ENCODE results near the gene MACROD2.

MACROD2 gene

DNA sequence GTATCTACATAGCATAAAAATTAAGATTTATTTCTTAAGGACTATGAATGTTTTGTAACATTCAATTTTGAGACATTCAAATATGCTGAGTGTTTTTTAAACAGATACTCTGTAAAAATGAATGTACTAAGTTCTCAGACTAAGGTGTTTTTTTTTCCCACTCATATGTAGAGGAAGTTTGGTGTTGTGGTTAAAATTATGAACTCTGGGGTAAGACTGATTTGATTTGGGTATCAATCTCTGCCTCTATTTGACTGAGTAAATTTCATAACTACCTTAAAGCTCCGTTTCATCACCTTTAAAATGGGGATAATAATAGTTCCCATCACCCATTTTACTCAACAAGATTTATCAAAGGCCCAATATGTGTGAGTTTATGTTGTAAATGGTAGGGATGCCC, 728.7 kb downstream of the MACROD2 start:
- DNase-seq = no peak

DNA sequence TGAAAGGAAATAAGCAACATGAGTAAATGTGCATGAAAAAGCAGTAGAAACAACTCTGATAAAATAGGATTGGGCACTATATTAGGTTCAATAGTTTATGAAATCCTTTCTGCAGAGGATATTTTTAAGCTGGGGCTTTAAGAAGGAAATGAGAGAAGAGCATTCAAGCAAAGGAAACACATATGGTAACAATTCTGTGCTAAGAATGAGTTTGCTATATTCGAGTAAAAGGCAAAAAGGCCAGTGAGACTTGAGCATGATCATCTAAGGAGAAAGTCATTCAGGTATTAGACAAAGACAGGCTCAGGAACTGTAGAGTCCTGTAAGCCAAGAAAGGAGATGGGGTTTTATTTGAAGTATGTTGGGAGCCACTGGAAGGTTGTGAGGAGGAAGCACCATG, 729.2 kb downstream of the MACROD2 start:
- DNase-seq = no peak

DNA sequence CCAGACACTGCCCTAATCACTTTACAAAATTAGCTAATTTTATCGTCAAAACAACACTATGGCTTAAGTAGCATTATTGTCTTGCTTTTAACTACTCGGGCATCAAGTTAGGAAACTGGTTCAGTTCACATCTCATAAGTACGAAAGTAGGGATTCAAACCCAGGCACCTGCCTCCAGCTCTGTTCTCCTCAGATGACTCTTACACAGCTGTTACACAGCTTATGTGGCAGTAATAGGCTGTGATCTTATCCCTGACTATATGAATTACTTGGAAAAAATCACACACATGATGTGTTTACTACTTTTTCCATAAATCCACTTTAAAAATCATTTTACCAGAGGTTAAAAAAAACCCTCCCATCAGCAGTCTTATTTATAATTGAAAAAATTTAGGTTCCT, 731.3 kb downstream of the MACROD2 start:
- DNase-seq = no peak

DNA sequence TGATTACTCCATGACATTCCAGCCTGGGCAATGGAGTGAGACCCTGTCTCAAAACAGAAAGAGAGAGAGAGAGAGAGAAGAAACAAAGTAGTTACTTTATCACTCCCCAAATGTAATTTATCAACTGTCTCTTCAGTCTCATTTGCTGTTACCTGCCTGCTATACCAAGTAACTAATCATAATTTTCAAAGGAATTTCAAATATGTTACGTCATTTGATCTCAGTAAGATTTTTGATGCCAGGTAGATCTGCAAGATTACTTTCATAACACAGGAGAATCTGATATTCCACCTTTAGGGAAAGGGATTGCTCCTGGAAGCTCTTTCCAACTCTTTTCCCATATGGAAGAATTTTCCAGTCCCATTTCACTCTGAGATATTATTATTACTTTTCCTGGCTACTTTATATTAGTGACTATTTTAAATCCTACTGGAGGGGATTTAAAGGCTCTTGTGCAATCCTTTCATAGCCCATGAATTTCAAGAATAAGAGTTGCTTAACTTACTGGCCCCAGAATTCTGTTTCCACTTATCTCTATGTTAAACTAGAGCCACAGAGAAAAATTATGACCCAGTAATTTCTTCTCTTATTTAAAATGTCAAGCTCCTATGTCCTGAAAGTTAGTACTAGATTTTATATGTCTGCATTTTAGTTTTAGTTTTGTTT, 732.3 kb downstream of the MACROD2 start:
- no peak for DNase-seq

DNA sequence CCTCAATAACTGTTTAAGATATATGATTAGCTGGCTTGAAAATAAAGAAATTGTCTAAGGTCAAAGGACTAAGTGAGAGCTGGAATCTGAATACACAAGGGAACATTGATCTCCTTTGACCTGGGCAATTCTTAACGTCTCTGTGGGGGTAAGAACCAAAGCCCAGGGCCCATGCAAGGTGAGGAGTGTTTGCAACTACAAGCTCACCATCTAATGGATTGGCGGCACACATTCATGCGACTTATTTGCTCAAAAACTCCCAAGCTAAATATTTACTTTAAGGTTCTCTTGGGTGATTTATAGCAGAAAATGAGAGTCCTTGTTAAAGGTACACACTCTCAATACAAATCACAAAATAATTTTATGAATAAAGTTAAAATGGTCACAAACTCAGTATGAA, 734.1 kb downstream of the MACROD2 start:
- no peak for DNase-seq

DNA sequence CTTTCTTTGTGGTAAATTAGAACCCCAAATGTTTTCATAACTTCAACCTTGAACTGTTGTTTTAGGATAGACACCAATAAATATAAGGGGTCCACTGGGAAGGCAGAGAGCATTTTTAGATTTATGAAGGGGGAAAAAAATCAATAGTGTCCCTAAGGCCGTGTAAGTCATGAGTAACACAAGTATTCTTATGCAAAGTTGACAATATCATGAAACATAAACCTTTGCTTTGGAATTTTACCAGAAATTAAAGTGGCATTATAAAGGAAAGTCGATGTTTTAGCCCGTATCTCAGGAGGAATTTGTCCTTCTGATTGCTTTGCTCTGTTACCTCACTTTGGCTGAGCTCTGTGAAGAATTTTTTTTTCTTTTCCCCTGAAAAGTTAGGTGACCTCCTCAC, 737.0 kb downstream of the MACROD2 start:
- DNase-seq = no peak

DNA sequence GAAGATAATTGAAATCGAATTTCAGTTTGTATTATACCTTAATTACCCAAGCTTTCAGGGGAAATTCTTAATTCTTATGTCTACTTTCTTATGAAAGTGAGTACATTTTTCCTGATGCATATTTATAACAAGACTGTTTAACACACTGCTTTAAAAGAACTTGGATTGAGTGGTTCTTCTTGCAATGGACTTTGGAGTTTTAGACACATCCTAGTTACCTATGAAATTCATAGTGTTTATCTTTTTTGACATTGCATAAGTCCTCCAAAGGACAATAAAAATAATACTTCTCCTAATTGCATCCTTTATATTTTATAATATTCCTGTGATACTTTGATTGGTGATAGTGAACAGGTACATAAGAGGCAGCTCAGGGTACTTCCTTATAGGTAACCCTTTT, 737.7 kb downstream of the MACROD2 start:
- no peak for DNase-seq

DNA sequence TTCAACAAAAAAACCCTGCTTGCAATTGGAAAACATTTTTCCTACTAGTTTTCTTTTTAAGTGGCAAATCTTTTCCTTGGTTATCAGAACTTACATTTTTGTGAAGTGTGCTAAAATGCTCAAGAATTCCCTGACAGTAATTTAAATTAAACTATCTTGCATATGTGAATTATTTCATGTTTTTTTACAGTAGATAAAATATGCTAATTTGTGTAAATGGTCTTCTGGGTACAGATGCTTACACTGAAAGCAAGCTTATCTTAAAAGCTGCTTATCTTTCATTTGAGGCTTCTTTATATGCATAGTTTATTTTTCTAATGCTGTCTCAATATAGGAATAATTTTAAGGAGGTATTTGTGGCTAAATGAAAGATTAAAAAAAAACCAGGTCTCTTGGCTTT, 745.1 kb downstream of the MACROD2 start:
- no peak for DNase-seq

DNA sequence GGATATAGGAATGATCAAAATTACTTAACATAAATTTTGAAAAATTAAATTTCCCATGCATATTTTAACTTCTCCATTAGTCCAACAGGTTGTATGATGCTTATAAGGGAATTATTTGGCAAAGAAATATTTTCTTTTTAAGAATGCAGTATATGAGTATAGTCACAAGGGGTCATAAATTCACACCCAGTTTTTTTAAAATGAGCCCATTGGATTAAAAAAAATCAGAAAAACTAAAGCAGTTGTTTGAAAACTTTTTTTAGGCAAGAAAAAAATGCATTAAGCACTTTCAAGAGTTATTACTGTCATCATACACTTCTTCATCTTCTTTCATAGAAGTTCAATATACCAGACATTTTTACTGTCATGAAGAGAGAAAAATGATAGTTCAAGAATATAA, 746.3 kb downstream of the MACROD2 start:
- no peak for DNase-seq

DNA sequence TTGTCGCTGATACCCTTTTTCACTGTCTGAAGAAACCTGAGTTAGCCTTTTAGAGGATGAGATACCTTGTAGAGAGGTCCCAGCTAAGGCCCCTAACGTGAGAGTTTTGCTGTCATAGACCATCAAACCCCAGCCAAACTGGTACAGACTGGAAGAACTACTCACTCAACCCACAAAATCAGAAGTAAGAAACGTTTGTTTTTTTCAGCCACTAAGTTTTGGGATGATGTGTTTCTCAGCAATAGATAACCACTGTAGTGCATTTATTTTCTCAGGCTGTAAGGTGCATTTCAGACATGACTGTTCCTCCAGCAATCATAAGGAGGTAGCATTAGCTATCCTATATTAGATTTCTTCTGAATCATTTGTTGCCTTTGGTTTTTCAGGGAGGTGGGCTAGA, 749.4 kb downstream of the MACROD2 start:
- DNase-seq = no peak

DNA sequence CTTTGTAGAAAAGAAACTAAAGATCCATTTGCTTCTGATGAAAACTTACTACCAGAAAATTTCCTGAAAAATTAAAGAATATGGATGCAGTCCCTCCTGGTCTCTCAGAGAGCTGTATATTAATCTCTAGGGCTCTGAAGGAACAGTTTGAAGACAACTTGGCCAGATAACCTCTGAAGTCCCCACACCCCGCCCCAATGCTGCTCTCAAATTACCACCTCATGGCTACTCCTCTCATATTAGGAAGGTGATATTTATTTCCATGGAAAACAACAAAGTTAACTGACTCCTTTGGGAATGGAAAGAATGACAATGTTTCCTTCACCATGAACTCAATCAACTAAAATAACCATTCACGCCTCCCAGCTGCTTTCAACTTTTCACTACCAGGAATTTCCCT, 750.5 kb downstream of the MACROD2 start:
- no peak for DNase-seq

DNA sequence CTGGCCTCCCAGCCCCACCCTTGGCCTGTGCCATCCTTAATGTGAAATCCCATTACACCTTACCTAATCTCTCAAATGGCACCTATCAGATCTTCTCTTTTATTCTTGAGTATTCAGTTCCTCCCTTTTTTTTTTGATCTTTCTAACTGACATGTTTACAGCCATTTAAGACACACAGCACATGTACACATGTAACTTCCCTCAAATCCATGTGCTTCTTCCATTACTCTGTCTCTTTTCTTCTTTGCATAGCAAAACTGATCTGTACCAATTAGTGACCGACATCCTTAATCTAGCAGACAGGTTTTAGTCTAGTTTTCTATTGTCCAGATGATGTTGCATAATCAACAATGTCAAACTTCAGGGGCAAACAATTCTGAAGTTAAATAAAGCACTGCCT, 755.9 kb downstream of the MACROD2 start:
- no peak for DNase-seq

DNA sequence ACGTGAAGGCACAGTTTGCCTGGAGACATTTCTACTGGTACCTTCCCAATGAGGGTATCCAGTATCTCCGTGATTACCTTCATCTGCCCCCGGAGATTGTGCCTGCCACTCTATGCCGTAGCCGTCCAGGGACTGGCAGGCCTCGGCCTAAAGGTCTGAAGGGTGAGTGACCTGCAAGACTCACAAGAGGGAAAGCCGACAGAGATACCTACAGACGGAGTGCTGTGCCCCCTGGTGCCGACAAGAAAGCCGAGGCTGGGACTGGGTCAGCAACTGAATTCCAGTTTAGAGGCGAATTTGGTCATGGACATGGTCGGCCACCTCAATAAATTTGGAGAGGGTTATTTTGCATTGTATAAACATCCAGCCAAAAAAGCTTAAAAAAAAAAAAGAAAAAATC, 762.4 kb downstream of the MACROD2 start:
- no peak for DNase-seq

DNA sequence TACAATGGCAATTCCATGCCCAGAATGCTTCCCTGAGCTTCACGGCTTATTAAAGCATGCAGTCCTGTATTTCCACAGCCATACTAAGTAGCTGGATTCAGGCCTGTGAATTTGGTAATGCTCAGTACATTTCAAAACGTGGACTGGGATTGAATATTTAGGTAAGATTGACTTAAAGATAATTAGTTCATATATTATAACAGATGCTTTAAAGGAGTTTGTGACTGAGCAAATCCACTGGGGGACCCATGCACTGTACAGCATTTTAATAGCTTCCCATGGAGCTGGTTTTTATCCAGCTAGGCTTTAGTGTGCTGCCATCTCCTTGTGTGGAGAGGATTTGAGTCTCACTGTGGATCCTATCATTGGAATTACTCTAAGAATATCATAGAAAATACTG, 763.0 kb downstream of the MACROD2 start:
- no peak for DNase-seq

DNA sequence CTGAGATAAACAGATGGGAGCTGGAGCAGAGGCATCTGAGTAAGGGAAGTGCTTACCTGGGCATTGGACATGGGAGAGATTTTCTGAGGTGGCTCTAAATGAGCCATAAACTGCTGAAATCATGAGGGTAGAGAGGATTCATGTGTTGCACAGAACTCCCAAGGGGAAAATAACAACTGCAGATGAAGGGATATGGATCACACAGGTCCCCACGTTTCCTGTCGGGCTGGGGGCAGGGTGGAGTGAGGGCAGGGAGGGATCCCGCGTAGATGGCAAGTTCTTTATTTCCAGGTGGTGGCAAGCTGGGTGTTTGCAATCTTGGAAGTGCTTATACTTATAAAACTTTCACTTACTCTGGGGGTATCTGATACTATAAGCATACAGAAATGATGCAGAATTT, 764.7 kb downstream of the MACROD2 start:
- DNase-seq = no peak

DNA sequence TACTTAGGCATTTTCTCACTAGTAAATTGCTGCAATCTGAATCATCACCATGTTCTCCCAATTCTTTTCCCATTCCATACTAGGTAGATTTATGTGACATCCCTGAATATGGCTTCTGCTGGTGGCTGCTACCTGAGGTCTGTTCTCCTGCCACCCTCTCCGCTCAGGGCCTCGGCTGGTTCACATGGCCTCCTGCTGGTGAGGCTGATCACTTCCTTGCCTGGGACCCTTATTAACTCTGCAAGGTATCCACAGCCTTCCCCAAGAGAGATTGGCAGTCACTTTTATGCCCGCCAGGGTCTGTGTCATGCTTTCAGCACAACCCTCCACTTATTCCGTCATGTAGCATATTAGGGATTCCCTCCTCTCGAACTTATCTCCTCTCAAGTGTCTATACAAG, 766.6 kb downstream of the MACROD2 start:
- no peak for DNase-seq

DNA sequence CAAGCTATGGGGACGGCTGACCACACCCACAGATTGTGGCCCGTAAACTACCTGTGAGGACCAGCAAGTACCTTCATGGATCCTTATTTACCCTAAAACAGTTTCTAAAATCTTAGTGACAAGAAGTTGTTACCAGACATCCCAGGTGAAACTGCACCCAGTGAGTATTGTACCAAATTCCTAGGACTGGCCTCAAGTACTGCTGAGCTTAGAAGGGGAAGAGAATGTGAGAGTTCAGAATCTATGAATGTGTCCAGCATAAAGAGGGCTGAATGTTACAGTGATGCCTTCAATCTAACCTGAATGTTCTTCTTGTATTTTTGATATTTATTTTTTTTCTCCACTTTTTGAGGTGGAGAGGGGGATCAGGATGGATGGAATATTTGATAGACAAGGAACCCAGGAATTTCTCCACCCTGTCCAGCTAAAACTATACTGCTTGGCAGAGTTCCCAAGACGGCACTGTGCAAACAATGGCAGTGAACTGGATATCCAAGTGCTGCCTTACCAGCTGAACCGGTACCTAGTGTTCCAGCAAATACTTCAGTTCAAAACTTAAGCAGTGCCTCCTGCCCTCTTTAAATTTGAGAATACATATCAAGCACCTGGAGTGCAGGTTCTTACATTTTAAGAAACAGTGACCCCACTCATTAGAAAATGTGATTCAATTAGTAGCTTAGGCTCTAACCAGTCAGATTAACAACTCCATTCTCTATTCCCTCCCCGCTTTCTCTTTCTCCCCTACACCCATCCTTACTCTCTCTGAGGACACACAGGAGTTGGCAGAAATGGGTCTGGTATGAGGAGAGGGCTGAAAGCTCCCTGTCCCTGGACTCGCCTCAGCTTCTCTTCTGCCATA, 769.4 kb downstream of the MACROD2 start:
- no peak for DNase-seq

DNA sequence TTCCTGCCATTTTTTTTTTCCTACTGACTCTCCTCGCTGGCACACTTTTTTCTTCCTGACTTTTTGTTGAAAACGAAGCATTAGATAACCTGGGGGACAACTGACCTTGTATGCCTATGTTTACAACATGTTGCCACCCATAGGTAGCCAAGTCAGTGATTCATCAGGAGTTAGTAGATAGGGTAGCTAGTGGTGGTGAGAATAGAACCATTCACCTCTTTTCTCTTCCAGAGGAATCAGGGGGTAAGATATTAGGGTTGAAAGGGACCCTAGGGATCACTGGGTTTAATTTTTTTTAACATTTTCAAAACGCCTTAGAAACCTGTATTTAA, 770.0 kb downstream of the MACROD2 start:
- no peak for DNase-seq

DNA sequence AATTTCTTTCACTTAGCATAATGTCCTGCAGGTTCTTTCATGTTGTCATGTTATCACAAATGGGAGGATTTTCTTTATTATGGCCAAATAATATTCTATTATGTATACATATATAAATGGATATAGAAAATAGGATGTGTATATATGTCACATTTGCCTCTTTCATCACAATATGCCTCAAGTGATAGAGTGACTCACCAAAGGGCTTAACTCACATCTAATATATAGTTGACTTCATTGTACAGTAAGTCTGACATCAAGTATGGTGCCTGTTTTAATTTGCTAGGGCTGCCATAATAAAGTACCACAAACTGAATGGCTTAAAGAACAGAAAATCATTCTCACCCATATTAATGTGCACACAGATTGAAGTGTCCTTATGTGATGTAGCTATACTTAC, 778.2 kb downstream of the MACROD2 start:
- no peak for DNase-seq

DNA sequence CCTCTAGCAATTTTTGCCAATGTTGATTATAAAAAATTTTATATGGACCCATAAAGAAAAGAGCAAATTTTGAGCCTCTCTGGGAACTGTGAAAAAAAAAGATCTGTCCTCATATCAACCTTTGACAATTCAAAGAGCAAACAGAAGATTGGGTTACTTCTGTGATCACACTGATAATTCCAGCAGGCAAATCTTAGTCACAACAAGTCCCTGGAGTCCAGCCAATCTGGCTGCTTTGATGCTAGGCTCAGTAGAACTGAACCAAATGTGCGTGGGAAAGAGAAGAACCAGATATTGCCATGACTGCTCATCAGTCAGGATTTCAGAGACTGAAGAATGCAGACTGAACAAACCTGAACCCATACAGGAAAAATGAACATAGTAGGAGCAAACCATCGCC, 780.5 kb downstream of the MACROD2 start:
- no peak for DNase-seq

DNA sequence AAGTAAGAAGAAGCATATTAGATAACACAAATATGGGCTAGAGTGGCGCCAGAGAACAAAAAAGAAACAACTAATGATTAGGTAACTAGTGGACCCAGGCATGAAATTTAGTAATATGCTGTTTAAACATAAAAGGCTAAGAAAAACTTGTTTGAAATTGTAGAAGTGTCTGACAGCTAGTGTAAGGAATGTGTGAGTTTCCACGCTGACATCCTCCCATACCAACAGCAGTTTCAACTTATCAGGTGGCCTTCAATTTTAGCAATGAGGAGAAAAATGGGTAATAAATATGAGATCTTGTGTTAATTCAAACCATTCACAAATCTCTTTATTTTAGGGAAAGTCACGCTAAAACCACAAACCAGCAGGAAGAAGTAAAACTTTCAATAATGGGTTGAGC, 782.3 kb downstream of the MACROD2 start:
- no peak for DNase-seq

DNA sequence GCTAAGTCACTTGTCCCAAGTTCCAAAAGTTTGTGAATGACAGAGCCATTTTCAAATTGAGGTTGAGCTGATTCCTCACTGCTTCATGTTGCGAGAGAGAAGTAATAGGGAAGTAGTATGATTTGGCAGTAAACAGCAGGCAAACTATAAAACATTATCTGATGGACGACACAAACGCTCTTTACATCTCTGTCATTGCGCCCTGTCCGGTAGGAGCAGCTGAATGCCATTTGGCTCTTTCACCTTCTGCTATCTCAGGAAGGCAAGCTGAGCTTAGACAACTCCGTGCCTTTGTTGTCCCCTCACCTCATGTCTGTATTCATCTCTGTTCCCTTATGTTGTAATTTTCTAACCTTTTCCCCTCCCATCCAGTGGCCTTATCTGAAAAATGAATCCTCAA, 782.8 kb downstream of the MACROD2 start:
- no peak for DNase-seq

DNA sequence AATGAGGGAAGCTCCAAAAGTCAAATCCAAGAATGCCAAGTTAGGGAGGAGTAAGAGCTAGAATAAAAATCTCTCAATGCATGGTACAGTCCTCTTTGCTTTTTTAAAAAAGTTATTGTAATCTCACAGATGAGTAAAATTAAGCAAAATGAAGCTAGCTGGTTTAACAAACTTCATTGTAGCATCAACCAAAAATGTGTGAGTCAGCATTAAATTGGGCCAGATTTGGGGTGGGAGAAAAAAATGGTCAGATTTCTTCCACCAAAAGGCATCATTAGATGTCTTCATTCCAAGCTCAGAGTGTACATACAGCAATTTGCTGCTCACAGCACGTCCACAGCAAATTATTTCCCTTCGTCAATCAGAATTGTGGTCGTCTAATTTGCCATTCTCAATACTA, 783.6 kb downstream of the MACROD2 start:
- no peak for DNase-seq

DNA sequence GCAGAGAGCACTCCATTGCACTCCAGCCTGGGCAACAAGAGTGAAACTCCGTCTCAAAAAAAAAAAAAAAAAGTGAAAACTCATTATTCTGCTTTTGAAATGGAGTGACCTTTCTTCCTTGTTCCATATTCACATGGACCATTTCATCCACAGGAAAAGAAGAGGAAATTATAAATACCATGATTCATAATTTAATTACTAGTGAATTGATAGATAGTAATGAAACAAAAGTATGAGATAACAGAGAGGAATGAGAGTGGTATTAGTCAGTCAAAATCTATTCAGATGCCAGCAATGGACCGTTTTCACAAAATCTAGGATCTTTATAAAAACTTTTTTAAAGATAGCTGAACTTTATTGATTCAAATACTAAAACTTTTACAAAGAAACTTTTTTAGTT, 785.2 kb downstream of the MACROD2 start:
- DNase-seq = no peak

DNA sequence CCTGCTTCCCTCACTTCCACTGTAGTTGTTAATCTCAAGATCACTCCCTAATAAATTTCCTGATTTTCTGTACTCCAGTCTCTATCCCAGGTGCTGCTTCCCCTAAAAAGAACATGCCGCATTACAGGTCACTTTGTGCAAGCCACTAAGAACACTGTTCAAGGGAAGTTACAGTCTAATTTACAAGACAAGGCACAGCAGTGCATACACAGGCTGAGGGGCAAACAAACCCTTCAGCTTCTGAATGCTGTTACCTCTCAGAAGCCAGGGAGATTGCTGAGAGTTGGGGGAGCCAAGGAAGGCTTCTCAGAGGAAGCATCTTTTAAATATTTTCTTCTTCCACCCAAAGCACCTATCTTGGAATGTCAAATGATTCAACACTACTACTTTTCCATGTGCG, 787.4 kb downstream of the MACROD2 start:
- DNase-seq = no peak

All from left hindlimb (tissue), 1 donor.